Colon (tissue), 2 donors: ENCODE data around the gene COL6A1.

Source experiments
- FAIRE-seq: peaks from 2 replicates; lab custom pipeline; 2012; peaks lifted over from hg19 to GRCh38; lab: Jason Lieb, UNC
- donor health status: control.
- donor health status: control.

The COL6A1 gene, protein sequence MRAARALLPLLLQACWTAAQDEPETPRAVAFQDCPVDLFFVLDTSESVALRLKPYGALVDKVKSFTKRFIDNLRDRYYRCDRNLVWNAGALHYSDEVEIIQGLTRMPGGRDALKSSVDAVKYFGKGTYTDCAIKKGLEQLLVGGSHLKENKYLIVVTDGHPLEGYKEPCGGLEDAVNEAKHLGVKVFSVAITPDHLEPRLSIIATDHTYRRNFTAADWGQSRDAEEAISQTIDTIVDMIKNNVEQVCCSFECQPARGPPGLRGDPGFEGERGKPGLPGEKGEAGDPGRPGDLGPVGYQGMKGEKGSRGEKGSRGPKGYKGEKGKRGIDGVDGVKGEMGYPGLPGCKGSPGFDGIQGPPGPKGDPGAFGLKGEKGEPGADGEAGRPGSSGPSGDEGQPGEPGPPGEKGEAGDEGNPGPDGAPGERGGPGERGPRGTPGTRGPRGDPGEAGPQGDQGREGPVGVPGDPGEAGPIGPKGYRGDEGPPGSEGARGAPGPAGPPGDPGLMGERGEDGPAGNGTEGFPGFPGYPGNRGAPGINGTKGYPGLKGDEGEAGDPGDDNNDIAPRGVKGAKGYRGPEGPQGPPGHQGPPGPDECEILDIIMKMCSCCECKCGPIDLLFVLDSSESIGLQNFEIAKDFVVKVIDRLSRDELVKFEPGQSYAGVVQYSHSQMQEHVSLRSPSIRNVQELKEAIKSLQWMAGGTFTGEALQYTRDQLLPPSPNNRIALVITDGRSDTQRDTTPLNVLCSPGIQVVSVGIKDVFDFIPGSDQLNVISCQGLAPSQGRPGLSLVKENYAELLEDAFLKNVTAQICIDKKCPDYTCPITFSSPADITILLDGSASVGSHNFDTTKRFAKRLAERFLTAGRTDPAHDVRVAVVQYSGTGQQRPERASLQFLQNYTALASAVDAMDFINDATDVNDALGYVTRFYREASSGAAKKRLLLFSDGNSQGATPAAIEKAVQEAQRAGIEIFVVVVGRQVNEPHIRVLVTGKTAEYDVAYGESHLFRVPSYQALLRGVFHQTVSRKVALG

DNA sequence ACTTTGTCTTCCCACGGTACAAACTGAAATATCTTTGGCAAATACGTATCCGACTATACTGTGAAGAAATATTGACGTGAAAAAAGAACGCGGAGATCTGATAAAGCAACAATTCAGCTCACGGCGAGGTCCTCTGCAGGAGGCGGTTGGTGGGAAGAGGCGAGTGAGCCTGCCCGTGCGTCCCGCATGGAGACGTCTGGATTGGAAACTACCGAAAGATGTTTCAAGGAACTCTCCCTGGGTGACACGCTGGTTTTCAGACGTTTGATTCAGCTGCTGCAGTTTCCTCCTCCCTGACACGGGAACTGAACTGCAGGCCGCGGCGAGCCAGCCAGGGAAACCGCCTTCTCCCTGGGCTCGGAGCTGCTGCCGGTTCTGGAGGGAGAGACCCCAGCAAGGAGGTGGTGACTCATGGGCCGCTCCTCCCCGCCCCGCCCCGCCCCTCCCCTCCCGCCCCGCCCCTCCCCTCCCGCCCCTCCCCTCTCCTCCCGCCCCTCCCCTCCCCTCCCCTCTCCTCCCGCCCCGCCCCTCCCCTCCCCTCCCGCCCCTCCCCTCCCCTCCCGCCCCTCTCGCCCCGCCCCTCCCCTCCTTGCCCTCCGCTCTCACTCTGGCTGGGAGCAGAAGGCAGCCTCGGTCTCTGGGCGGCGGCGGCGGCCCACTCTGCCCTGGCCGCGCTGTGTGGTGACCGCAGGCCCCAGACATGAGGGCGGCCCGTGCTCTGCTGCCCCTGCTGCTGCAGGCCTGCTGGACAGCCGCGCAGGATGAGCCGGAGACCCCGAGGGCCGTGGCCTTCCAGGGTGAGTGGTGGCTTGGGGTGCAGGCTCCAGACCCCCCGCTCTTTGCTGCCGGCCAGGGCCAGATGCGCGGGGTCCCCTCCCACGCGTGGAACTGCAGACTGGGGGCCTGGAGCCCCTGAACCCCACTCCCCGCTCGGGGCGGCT, at the start of gene COL6A1:
COL6A1 (plus strand) TSS at position 620 of the 941 bp plus-strand sequence; CDS start at position 701, 81 bp downstream.
- no peak for FAIRE-seq

DNA sequence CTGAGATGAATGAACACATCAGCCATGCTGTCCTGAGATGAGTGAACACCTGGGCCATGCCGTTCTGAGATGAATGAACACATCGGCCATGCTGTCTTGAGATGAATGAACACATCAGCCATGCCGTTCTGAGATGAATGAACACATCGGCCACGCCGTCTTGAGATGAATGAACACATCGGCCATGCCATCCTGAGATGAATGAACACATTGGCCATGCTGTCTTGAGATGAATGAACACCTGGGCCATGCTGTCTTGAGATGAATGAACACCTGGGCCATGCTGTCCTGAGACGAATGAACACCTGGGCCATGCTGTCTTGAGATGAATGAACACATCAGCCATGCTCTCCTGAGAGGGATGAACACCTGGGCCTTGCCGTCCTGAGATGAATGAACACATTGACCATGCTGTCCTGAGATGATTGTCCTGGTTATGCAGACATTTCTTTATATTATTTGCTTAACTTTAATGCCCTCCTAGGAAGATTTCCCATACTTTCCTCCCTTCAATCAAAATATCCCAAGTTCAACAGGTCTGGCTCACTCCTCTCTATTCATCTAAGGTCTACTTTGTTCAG, 48.6 kb upstream of the COL6A1 start:
- no peak for FAIRE-seq

DNA sequence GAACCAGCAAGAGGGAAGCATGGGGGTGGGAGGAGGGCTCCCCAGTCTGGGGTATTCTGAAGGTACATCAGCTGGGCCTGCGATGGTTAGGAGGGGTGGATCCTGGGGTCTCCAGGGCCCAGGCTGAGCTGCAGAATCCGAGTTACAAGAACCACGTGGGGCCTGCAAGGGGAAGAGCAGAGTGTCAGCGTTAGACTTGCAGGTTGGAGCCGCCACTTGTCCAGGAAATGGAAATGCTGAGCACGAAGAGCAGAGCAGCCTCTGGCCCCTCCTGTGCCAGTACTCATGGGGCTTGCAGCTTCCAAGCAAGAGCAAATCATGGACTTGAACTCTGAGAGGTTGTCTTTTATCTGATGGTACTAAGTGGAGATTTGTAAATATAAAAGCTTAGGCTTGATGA, 47.5 kb upstream of the COL6A1 start:
- no peak for FAIRE-seq

- FAIRE-seq, result no peak
Observed at GRCh38 chr21:45934554-45934953, 47.0 kb upstream of the COL6A1 start.

GRCh38 chr21:45935628-45936027, 45.9 kb upstream of the COL6A1 start:
- no peak for FAIRE-seq

GRCh38 chr21:45937721-45938452, 43.7 kb upstream of the COL6A1 start:
- no peak for FAIRE-seq

DNA sequence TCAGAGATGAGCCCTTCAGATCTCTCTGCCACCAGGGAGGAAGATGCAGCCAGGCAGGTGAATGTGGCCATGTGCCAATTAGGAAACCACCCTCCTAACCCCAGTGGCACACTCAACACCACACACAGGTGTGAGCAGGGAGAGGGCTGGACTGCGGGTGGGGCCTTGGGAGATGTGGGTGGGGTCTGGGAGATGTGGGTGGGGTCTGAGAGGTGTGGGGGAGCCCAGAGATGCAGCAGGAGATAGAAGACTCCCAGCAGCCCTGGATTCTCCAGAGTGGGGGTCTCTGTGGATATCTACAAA, 43.2 kb upstream of the COL6A1 start:
- FAIRE-seq, result no peak

- FAIRE-seq, result no peak
Observed at GRCh38 chr21:45938811-45939520, 42.6 kb upstream of the COL6A1 start.

DNA sequence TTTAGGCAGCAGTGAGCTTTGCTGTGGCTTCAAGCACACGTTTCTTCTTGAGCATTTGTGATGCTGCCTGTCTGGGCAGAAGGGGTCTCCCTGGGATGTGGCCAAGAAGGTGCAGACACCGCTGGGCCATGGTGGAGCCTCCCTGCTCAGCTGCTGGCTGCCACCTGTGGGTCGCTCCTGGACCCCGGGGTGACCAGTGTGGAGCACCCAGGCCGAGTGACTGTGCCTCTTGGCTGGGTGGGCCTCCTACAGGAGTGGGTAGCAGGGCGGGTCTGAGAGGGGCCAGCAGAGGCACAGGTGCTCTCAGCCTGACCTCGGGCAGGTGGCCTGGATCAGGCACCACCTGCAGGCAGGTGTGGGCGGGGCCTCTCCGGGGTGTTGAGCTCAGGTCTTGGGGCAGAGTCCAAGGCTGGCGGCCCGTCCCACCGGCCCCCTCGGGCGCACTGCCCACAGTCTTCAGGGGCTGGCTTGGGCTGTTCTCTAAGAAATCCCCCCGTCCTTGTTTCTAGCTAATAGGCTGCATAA, 42.0 kb upstream of the COL6A1 start:
- FAIRE-seq, result no peak

GRCh38 chr21:45940091-45940490, 41.5 kb upstream of the COL6A1 start:
- no peak for FAIRE-seq

DNA sequence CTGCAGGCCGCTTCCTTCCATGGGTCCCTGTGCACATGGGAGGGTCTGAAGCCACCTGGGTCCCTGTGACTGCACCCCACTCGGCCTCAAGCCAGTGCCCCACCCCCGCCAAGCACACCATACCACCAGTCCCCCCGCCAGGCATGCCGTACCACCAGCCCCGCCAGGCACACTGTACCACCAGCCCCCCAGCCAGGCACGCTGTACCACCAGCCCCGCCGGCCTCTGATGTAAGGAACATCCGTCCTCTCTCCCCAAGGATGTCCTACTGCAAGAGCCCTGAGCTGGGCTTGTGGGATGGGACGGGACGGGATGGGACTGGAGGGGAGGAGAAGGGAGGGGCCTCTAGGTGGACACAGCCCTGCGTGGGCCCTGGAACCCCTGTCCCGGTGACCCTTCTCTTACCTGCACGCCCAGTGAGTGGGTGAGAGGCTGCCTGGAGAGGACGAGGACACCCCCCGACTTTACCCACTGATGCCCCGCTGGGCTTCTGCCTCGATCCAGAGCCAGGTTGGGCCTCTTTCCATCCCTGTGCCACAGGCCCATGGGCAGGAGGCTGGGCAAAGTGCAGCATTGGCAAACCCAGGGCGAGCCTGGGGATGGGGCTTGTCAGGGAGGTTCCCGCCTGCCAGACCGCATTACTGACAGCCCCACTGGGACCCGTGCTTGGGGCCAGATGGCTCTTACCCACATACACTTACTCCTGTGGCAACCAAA, 40.8 kb upstream of the COL6A1 start:
- FAIRE-seq, result no peak

GRCh38 chr21:45941338-45941710, 40.2 kb upstream of the COL6A1 start:
- no peak for FAIRE-seq

DNA sequence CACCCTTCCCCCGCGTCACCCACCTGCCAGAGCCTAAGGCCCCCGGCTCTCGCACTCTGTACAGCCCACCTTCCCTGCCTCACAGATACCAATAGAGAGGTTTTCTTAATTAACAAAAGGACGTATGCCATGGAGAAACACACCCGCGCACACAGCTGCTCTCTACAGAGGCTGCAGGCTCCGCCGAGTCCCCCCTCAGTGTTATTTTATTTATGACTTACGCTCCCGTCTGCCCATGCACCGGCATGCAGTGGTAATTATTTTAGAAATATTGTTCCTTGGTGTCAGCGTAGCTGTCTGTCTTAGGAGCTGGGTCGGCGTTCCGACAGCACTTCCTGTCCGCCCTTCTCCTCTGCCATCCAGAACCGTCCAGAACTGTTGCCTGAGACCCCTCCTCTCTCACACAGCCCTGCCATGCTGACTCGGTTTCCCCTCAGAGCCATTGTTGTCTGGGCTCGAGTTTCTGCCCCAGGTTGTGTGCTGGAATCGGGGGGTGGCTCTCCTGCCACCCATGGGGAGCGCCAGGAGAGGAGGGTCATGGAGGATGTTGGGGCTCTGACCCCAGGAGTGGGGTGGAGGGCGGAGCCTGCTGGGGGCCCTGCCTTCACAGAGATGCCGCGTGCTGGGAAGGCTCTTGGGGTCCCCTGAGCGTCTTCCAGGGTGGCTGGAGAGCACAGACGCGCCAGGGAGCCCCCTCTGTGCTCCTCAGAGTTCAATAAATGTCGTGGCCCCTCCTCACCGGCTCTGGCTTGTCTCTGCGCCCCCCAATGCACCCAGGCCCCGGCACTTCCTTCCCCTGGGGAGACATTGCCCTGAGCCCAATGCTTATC, 39.6 kb upstream of the COL6A1 start:
- FAIRE-seq, result no peak

- no peak for FAIRE-seq
Observed at GRCh38 chr21:45942755-45943629, 38.6 kb upstream of the COL6A1 start.

DNA sequence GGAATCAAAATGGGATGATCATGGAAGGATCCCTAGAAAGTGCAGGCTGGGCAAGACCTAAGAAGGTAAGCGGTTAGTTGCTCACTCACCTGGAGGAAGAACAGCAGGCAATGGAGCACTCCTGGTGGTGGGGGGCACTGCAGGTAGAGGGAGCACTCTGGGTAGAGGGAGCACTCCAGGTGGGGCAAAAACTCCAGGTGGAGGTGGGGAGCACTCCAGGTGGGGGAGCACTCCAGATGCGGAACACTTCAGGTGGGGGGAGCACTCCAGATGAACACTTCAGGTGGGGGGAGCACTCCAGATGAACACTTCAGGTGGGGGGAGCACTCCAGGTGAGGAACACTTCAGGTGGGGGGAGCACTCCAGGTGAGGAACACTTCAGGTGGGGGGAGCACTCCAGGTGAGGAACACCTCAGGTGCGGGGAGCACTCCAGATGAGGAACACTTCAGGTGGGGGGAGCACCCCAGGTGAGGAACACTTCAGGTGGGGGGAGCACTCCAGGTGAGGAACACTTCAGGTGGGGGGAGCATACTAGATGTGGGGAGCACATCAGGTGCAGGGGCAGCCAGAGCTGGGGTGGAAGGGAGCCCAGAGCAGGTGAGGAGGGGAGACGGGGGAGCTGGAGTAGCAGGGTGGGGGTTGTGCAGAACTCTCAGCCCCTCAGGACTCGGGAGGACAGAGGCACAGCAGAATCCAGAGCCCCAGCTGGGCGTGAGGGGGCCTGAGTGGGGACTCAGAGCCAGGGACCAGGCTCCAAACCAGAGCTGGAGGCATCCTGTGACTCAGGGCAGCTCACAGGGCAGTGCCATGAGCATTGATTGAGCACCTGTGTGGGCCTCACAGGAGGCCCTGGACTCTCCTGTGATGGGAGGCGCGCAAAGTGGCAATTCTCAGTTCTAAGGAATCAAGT, 37.7 kb upstream of the COL6A1 start:
- no peak for FAIRE-seq

GRCh38 chr21:45944601-45945000, 37.0 kb upstream of the COL6A1 start:
- no peak for FAIRE-seq
